ENCODE measurements around the gene PRR33.
A peak's percentile ranks its signal among the peaks of the same experiment; 100 is the strongest.
"Not testable (repeated sequence)": the region's sequence is repeated elsewhere in the genome, so short reads cannot be mapped to it uniquely, and the experiment has no call there.

The PRR33 gene

DNA sequence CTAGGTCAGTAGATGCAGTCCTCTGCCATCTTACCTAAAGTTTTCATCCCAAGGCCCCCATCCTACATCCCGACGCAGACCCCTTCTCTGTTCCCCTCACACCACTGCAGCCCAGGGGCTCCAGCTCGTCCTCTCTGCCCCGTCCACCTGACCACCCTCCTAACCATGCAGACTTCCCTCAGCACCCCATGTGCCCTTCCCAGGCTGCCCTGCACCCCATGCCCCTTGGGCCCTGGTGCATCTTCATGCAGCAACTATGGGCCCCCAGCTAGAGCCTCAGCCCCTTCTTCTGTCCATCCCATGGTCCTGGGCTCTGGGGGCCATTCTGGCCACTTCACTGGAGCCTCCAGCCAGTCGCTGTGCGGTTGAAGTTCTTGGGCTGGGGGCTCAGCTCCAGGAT, 2.9 kb downstream of the PRR33 start:
- DNase-seq: peak in 1 of 6 experiments; percentile 29

DNA sequence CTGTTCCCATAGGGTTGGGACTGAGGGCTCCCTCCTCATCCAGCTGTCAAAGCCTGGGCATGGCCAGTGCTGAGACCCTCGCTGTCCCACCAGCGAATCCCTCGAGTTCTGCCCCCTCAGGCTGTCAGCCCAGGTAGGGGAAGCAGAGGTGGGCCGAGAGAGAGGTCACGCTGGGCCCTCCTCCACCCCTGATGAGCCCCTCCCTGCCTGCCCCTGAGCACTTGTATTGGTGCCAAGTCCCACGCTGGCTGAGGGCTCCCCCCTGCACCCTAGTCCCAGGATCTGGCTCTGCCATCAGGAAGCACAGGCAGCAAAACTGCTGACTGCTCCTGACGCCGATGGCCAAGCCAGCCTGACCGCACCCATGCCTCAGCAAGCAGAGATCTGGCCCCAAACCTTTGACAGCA, 3.3 kb downstream of the PRR33 start:
- DNase-seq: no peak

DNA sequence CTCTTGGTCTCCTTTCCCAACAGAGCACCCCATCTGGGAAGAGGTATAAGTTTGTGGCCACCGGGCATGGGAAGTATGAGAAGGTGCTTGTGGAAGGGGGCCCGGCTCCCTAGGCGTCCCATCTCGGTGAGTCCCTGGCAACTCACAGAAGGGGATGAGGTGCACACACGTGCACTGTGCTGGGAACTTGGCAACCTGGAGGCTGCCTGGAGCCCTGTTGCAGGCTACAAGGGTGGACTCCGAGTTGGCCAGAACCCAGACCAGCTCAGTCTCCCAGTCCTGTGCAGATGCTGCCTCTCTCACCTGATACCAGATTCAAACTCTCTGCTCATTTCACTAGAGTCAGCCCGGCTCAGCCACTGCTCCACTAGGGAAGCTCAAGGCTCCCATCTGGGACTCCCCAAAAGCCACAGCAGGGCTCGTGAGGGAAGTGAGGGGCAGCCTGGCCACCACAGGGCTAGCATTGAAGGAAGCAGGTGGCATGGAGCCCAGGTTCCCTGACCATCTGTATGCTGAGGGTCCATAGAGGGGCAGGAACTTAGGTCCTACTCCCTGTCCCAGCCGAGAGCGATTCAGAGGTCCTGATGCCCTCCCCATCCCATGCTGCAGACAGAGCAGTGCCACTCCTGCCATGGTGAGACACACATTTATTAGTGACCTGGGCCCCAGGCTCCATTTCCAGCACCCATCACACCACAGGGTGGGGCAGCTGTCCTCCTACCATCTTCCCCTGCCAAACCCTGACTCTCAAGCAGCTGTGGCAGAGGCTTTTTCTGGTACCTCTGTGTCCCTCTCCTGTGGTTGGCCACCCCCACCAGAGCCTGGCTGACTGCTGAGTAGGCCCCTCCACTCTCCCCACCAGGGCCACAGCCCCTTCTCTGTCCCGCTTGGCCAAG, 4.0 kb downstream of the PRR33 start:
- DNase-seq: no peak

DNA sequence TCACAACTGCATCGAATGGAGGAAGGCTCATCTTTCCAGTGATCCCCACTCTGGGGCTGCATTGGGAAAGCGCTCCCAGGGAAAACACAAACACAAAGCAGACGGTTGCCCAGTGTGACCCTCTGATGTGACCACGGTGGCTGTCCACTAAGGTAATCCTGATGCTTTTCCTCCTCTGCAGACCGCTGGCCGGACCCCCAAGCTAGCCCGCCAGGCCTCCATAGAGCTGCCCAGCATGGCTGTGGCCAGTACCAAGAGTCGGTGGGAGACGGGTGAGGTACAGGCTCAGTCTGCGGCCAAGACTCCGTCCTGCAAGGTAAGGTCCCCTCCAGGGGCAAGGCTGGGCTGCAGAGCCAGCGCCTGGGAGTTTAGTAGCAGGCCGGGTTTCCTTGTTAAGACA, 5.1 kb downstream of the PRR33 start:
- DNase-seq: not testable (repeated sequence)

GRCh38 chr11:1884303-1884700, 7.4 kb downstream of the PRR33 start:
- no peak for DNase-seq

DNA sequence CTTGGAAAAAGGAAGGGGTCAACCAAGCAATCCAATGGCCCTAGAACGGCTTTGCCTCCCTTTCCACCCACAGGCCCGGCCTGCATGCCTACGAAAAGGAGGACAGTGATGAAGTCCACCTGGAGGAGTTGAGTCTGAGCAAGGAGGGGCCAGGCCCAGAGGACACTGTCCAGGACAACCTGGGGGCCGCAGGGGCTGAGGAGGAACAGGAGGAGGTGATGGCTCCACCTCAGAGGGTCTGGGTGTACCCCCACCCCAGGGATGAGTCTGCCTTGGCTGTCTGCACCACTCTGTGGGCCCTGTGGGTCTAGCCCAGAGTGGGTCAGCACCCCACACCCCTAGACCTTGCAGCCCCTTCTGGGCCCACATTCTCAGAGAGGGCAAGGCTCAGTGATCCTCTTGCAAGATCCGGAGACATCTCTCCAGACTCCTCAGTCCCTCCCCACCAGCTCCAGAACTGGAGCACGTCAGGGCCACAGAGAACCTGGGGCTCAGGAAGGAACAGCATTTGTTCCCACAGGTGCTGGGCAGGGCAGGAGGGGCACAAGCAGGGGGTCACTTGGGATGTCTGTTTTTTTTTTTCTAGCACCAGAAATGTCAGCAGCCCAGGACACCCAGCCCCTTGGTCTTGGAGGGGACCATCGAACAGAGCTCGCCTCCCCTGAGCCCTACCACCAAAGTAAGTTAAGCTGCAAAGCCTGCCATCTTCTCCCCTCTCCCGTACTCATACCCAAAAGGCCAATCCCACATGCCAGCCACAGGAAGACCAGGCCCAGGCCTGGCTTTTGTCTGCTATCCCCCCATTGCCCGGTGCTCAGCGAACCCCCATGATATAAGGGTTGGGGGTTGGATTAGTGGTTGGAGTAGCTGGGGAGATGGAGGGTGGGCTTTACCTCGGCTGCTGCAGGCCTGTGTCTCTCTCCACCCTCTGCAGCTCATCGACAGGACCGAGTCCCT, 8.1 kb downstream of the PRR33 start:
- no peak for DNase-seq

GRCh38 chr11:1882265-1883238, 9.1 kb downstream of the PRR33 start:
- peak; percentile 36 to 80 (median 69) for DNase-seq

GRCh38 chr11:1881442-1882264, 10.0 kb downstream of the PRR33 start:
- peak in 1 of 6 experiments; percentile 41 for DNase-seq

GRCh38 chr11:1880746-1881441, 10.8 kb downstream of the PRR33 start:
- DNase-seq: no peak

GRCh38 chr11:1879941-1880720, 11.6 kb downstream of the PRR33 start:
- DNase-seq: no peak

- no peak for DNase-seq
Observed at GRCh38 chr11:1879342-1879940, 12.3 kb downstream of the PRR33 start.

DNA sequence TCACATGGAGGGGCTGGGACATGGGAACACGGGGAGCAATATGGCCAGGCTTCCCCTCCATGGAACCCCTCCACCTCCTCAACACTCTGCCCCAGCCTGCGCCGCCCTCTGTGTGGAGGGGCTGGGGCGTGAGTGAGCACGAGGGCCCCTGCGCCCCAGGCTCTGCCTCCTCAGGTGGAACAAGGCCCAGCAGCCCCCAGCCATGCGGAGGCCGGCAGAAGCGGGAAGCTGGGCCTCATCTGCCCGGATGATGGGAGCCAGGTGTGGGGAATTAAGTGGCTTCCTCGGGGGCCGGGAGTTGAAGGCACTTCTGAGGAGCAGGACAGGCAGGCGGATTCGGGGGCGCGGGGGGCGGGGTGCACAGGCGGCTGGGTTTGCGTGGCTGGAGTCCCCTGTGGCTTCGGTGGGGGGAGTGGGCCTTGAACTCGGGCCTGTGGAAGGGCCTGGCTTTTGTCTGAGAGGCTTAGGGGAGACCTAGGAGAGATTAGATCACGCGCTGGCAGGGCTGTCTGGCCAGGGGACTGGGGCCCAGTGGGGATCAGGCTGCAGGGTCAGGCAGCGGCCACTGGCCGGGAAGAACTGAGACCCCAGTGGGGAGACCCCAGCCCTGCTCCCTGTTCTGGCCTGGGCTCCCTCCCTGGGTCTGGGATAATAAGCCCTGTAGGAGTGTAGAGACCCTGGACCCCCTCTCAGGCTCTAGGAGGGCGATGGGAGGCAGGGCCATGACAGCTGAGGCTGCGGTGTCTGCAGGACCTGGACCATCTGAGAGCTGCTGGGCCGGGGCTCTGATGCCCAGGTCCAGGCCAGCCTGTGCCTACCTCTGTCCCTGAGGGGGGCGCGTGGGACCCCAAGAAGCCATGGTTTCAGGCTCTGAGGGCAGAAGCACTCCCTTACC, 13.3 kb downstream of the PRR33 start:
- DNase-seq: no peak

GRCh38 chr11:1877211-1878136, 14.2 kb downstream of the PRR33 start:
- DNase-seq: no peak

DNA sequence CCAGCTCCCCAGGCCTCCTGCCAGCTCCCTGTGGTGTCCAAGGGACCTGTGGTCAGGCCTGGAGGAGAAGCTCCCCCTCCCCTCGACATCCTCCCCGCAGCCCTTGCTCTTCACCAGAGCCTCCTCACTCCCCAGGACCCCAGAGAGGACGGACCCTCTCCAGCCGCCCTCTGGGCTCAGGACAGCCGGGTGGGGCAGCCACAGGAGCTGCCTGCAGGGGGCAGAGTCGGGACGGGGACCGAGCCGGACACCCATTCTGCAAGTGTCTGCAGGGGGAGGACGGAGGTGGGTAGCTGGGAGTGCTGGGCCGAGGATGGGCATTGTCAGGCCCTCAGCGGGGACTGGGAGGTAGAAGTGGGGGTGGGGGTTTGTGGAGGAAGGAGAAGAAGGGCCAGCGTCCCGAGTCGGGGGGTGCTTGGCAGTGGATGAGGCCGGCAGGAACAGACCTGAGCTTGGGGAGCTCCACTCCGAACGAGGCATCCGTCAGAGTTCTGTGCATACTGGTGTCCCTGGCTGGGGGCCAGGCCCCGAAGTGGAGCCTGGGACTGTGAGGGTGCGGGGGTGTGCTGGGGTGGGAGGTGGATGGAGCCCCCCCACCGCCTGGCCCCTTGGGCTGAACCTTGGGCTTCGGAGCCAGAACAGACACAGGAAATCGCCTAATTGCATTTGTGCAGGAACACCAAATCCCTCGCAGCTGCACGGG, 15.2 kb downstream of the PRR33 start:
- no peak for DNase-seq

GRCh38 chr11:1875851-1876301, 15.8 kb downstream of the PRR33 start:
- DNase-seq: not testable (repeated sequence)

DNA sequence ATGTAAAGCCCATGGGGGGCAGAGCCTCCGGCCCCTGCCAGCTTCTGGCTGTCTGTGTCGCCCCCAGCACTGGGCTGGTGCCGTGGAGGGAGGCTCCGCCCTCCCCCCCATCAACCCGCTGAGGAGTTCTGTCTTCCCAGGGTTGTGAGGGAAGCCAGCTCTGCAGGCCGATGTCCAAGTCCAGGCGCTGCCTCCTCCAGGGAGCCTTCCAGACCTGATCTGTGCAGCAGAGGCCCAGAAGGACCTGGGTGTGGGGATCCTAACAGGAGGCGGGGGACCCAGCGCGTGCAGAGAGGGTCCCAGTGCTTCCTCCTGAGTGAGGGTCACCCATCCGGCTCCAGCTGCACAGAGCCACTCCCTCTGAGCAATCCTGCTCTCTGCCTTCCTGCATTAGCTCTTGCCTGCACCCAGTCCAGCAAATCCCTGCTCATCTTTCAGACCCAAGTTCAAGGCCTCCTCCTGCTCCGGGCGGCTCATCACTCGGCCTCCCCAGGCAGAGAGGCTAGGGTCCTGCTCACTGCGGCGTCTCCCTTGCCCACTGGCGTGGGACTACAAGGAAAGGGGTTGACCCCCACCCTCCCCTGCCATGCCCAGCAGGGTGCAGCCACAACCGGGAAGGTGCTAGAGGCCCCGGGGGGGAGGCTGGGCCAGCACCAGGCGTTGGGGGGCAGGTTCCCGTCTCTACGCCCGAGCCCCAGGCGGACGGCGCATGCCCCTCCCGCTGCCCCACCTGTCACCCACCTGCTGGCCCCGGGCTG, 16.4 kb downstream of the PRR33 start:
- no peak for DNase-seq
